ENCODE data around the gene MAPK8IP1. TPM values are rescaled to one million over a fixed set of nuclear protein-coding genes. Genes with fewer than 3 reads are reported as not detected.
"Not testable (repeated sequence)": the region's sequence is repeated elsewhere in the genome, so short reads cannot be mapped to it uniquely, and the experiment has no call there.

The MAPK8IP1 gene
- total and polyA plus RNA-seq, 2 donors (not counting 1 experiment from before 2014, with no cell fraction given), result 2.1 to 4.0 TPM

DNA sequence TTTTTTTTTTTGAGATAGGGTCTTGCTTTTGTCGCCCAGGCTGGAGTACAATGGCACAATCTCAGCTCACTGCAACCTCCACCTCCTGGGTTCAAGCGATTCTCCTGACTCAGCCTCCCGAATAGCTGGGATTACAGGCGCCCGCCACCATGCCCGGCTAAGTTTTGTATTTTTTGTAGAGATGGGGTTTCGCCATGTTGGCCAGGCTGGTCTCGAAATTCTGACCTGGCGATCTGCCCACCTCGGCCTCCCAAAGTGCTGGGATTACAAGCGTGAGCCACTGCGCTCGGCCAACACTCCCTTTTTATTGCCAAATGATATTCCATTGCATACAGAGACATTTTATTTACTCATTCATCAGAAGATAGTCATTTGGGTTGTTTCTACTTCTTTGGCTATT lies 45.2 kb upstream of the MAPK8IP1 start:
- H3K36me3 ChIP-seq (replicated peaks in 1 of 2; ENCODE audit: control extremely low read depth in 1 of 2, control insufficient read depth in 1 of 2, extremely low read depth in 1 of 2, insufficient read depth in 2 of 2, low read length in 1 of 2); H2AFZ ChIP-seq (ENCODE audit: insufficient read depth, low read depth, low read length, poor library complexity, severe bottlenecking); DNase-seq; H3K27ac ChIP-seq (ENCODE audit: low read length in 2 of 2); H4K20me1 ChIP-seq (ENCODE audit: control insufficient read depth, insufficient read depth, low read length, poor library complexity, severe bottlenecking); H3K4me3 Mint-ChIP-seq; H3K9ac ChIP-seq (ENCODE audit: low read length); H3K79me2 ChIP-seq (ENCODE audit: control insufficient read depth, insufficient read depth, low read length); H3K27me3 Mint-ChIP-seq; H3K9me3 ChIP-seq (ENCODE audit: control extremely low read depth in 1 of 3, control insufficient read depth in 2 of 3, insufficient read depth in 1 of 3, low read length in 2 of 3); H3K27me3 ChIP-seq (replicated peaks in 1 of 4; ENCODE audit: control extremely low read depth in 1 of 4, control insufficient read depth in 3 of 4, insufficient read depth in 4 of 4, low read length in 3 of 4); H3K27ac Mint-ChIP-seq; H3K9me3 Mint-ChIP-seq (ENCODE audit: insufficient read depth); ATAC-seq (ENCODE audit: low read depth); H3K4me3 ChIP-seq (ENCODE audit: control extremely low read depth in 1 of 5, extremely low read depth in 1 of 5, insufficient read depth in 1 of 5, low read depth in 2 of 5, low read length in 4 of 5); H3K4me2 ChIP-seq (replicated peaks; ENCODE audit: low read depth, low read length, poor library complexity, severe bottlenecking); POLR2A ChIA-PET: not testable (repeated sequence)
- peaks cover 7 to 11% of the 10 kb centered on the region in 2 donors for H3K4me1 ChIP-seq (ENCODE audit: control insufficient read depth in 2 of 2, insufficient read depth in 2 of 2, low read length in 2 of 2)
- intact Hi-C loops (cut with micrococcal nuclease), result loop anchor here (10.0 kb wide), 1 partner anchor 1235 kb away; no protein-coding TSS in a partner anchor
- CTCF ChIA-PET, result interaction anchor here (4.3 kb wide), 1 partner anchor 166 kb away, joined by 50 read pairs; no protein-coding TSS in a partner anchor
- H3K4me1 Mint-ChIP-seq, result peaks cover 27% of the 10 kb centered on the region
- 80% methylated on average over 1 of the region's 13 CpGs for WGBS (ENCODE audit: insufficient coverage)

- Mint-ChIP-seq H3K27me3 (no peaks in the 10 kb centered on the region), H3K4me3 (peak overlapping the region; percentile 61), H3K4me1 (peaks cover 33% of the 10 kb centered on the region), H3K27ac (peak overlapping the region; percentile 88), H3K9me3 (ENCODE audit: insufficient read depth) (no peaks in the 10 kb centered on the region)
- ATAC-seq (ENCODE audit: low read depth) (peak; percentile 18), DNase-seq (peak; percentile 93)
- Histone ChIP-seq H3K27me3 (replicated peaks in 1 of 4; ENCODE audit: control extremely low read depth in 1 of 4, control insufficient read depth in 3 of 4, insufficient read depth in 4 of 4, low read length in 3 of 4) (no peaks in the 10 kb centered on the region), H3K4me2 (replicated peaks; ENCODE audit: low read depth, low read length, poor library complexity, severe bottlenecking) (peak overlapping the region; percentile 79), H2AFZ (ENCODE audit: insufficient read depth, low read depth, low read length, poor library complexity, severe bottlenecking) (peak overlapping the region; percentile 60), H3K9me3 (ENCODE audit: control extremely low read depth in 1 of 3, control insufficient read depth in 2 of 3, insufficient read depth in 1 of 3, low read length in 2 of 3) (no peaks in the 10 kb centered on the region), H3K4me1 (ENCODE audit: control insufficient read depth in 2 of 2, insufficient read depth in 2 of 2, low read length in 2 of 2) (peaks cover 20 to 27% of the 10 kb centered on the region in 2 donors), H3K4me3 (ENCODE audit: control extremely low read depth in 1 of 5, extremely low read depth in 1 of 5, insufficient read depth in 1 of 5, low read depth in 2 of 5, low read length in 4 of 5) (peak overlapping the region in 3 of 5 experiments; percentile 8 to 57 (median 40)), H3K9ac (ENCODE audit: low read length) (peak overlapping the region; percentile 67), H3K36me3 (replicated peaks in 1 of 2; ENCODE audit: control extremely low read depth in 1 of 2, control insufficient read depth in 1 of 2, extremely low read depth in 1 of 2, insufficient read depth in 2 of 2, low read length in 1 of 2) (no peaks in the 10 kb centered on the region), H3K27ac (ENCODE audit: low read length in 2 of 2) (peak overlapping the region; percentile 80 to 92), H4K20me1 (ENCODE audit: control insufficient read depth, insufficient read depth, low read length, poor library complexity, severe bottlenecking) (peaks cover 7% of the 10 kb centered on the region), H3K79me2 (ENCODE audit: control insufficient read depth, insufficient read depth, low read length) (peaks cover 11% of the 10 kb centered on the region)
- intact Hi-C loops (cut with micrococcal nuclease), result loop anchor here (1.0 to 10.0 kb wide), 6 partner anchors 24 to 1239 kb away; partner anchors contain the start of gene SLC35C1
- CTCF ChIA-PET, result interaction anchor here (0.6 to 4.3 kb wide), 21 partner anchors 10 to 194 kb away, joined by 3 to 50 read pairs (median 4); partner anchors contain the start of gene PEX16
- TF ChIP-seq, protein P1, sequence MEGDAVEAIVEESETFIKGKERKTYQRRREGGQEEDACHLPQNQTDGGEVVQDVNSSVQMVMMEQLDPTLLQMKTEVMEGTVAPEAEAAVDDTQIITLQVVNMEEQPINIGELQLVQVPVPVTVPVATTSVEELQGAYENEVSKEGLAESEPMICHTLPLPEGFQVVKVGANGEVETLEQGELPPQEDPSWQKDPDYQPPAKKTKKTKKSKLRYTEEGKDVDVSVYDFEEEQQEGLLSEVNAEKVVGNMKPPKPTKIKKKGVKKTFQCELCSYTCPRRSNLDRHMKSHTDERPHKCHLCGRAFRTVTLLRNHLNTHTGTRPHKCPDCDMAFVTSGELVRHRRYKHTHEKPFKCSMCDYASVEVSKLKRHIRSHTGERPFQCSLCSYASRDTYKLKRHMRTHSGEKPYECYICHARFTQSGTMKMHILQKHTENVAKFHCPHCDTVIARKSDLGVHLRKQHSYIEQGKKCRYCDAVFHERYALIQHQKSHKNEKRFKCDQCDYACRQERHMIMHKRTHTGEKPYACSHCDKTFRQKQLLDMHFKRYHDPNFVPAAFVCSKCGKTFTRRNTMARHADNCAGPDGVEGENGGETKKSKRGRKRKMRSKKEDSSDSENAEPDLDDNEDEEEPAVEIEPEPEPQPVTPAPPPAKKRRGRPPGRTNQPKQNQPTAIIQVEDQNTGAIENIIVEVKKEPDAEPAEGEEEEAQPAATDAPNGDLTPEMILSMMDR (IDR thresholded peaks at IDR 0.05), result peak; percentile 89
- no peak for TF ChIP-seq EZH2 (IDR thresholded peaks at IDR 0.05; ENCODE audit: borderline replicate concordance, insufficient read depth, low read depth, low read length, poor library complexity, severe bottlenecking)
- POLR2A ChIA-PET, result no interaction called here
- 23% methylated on average over 19 of the region's 22 CpGs for WGBS (ENCODE audit: insufficient coverage)
Measured at GRCh38 chr11:45843158-45843924, 42.1 kb upstream of the MAPK8IP1 start.

Measured in B cell (primary cell).